ENCODE measurements around the gene SEMA6D.

DNA sequence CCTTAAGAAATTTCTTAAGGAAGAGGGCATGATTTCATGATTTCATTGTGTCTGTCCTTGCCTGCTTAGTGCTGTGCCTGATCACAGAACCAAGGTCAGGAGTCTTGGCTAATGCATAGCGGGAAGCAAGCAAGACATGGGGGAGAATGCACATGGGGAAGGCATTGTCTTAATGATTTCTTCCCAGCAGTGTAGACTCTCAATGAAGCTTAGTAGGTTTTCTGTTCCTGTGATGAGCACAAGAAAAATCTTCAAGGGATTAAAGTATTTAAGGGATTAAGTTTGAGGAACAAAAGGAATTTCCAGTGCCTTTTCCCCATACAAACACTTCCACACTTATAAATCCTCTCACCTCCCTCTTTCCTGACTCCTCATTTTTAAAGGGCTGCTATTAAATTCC, 46.9 kb upstream of the SEMA6D start:
- TF ChIP-seq, protein P1, sequence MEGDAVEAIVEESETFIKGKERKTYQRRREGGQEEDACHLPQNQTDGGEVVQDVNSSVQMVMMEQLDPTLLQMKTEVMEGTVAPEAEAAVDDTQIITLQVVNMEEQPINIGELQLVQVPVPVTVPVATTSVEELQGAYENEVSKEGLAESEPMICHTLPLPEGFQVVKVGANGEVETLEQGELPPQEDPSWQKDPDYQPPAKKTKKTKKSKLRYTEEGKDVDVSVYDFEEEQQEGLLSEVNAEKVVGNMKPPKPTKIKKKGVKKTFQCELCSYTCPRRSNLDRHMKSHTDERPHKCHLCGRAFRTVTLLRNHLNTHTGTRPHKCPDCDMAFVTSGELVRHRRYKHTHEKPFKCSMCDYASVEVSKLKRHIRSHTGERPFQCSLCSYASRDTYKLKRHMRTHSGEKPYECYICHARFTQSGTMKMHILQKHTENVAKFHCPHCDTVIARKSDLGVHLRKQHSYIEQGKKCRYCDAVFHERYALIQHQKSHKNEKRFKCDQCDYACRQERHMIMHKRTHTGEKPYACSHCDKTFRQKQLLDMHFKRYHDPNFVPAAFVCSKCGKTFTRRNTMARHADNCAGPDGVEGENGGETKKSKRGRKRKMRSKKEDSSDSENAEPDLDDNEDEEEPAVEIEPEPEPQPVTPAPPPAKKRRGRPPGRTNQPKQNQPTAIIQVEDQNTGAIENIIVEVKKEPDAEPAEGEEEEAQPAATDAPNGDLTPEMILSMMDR (IDR thresholded peaks at IDR 0.05): no peak
- no peak for TF ChIP-seq POLR2A (IDR thresholded peaks at IDR 0.05)

Measured in right lobe of liver (tissue), 4 donors.